BJ (cell line): ENCODE results near the gene COG2. TPM values are rescaled to one million over a fixed set of nuclear protein-coding genes. Genes with fewer than 3 reads are reported as not detected.

ENCODE experiments used
- CTCF ChIA-PET: fragments of 350-600 bp; formaldehyde crosslinking; extraction: SDS; loops from one replicate; lab custom pipeline; 2021; ENCODE audit warnings: antibody characterized with exemption, inconsistent platforms; lab: Yijun Ruan, JAX
- POLR2A ChIA-PET: fragments of 300-600 bp; sonication (Branson Sonifier 250); formaldehyde crosslinking; extraction: SDS; loops from one replicate; lab custom pipeline; 2021; ENCODE audit warnings: antibody characterized with exemption; lab: Charles Lee
- DNase-seq: peaks from one replicate; pipeline ENCODE4 v3.0.0-alpha.2; 2011; ENCODE audit warnings: low read depth
- H3K27me3 ChIP-seq: 2 replicates; pipeline ENCODE4 v1.6.0; 2011; ENCODE audit warnings: low read length; ENCODE audit not compliant: control insufficient read depth, insufficient read depth
- H3K36me3 ChIP-seq: 2 replicates; pipeline ENCODE4 v1.5.1; 2011; ENCODE audit warnings: low read length; ENCODE audit not compliant: control insufficient read depth, insufficient read depth
- H3K4me3 ChIP-seq: 2 replicates; pipeline ENCODE4 v1.5.1; 2011; ENCODE audit warnings: low read depth, mild to moderate bottlenecking, control low read depth, low read length
- CTCF ChIP-seq: IDR thresholded peaks from 2 replicates; pipeline ENCODE4 v1.5.1; 2011; ENCODE audit warnings: low read depth, mild to moderate bottlenecking, control low read depth, inconsistent platforms, low read length, moderate library complexity; ENCODE audit not compliant: insufficient read depth
- polyA minus RNA-seq: library from RNA; depleted of rRNA, polyadenylated mRNA; stranded (reverse); fragments of >200 nt; gene quantifications from 2 replicates; pipeline ENCODE4 v1.2.3, GENCODE V29; 2011; rRNA and poly(A)+ RNA removed
- polyA plus RNA-seq: library from polyadenylated mRNA; depleted of rRNA; stranded (reverse); fragments of >200 nt; gene quantifications from 2 replicates; pipeline ENCODE4 v1.2.3, GENCODE V29; 2011; rRNA removed

Gene COG2
- 12.0 and 16.3 TPM in 2 replicates for polyA plus RNA-seq
- 8.8 and 9.0 TPM in 2 replicates for polyA minus RNA-seq

GRCh38 chr1:230642263-230642959 lies at the start of gene COG2:
Gene COG2, plus strand, starts transcription at chr1:230642481. Its CDS starts 126 bp downstream, at chr1:230642607.
- Histone ChIP-seq H3K27me3 (peaks cover 5% of the 10 kb centered on the region; the same call in 1 of the 2 replicates), H3K36me3 (no peaks in the 10 kb centered on the region), H3K4me3 (peak within 1 kb of the TSS; percentile 72)
- TF ChIP-seq CTCF, result peak; percentile 93
- CTCF ChIA-PET, result interaction anchor here (0.6 to 3.6 kb wide), 17 partner anchors 9 to 512 kb away, joined by 3 to 24 read pairs (median 3); no protein-coding TSS in a partner anchor
- peak; percentile 39 for DNase-seq
- POLR2A ChIA-PET, result interaction anchor here (0.6 to 0.7 kb wide), 2 partner anchors 127 to 695 kb away, joined by 3 to 5 read pairs; partner anchors contain the start of genes EXOC8 and SPRTN

GRCh38 chr1:230592848-230593414 lies 49.4 kb upstream of the COG2 start:
- no peaks in the 10 kb centered on the region for H3K36me3 ChIP-seq
- ChIA-PET CTCF (no interaction called here), POLR2A (no interaction called here)

GRCh38 chr1:230594214-230594773 lies 48.0 kb upstream of the COG2 start:
- ChIA-PET CTCF (no interaction called here), POLR2A (no interaction called here)
- Histone ChIP-seq H3K4me3 (no peak overlapping the region), H3K36me3 (no peaks in the 10 kb centered on the region), H3K27me3 (no peaks in the 10 kb centered on the region)
- DNase-seq, result no peak
- no peak for TF ChIP-seq CTCF

More at GRCh38 chr1:230592848-230593414, 49.4 kb upstream of the COG2 start:
- no peak for TF ChIP-seq CTCF
- DNase-seq, result no peak
- H3K27me3 ChIP-seq, result no peaks in the 10 kb centered on the region
- H3K4me3 ChIP-seq, result no peak overlapping the region

GRCh38 chr1:230595181-230595580 lies 47.1 kb upstream of the COG2 start:
- TF ChIP-seq CTCF, result no peak
- no peaks in the 10 kb centered on the region for H3K27me3 ChIP-seq
- ChIA-PET CTCF (no interaction called here), POLR2A (no interaction called here)
- H3K36me3 ChIP-seq, result no peaks in the 10 kb centered on the region
- no peak for DNase-seq
- H3K4me3 ChIP-seq, result no peak overlapping the region

GRCh38 chr1:230596306-230596705 lies 46.0 kb upstream of the COG2 start:
- ChIA-PET CTCF (no interaction called here), POLR2A (no interaction called here)
- no peak for TF ChIP-seq CTCF
- Histone ChIP-seq H3K36me3 (no peaks in the 10 kb centered on the region), H3K27me3 (no peaks in the 10 kb centered on the region), H3K4me3 (no peak overlapping the region)
- no peak for DNase-seq
